IMR-90 (cell line): ENCODE measurements around the gene RBFOX2. TPM values are rescaled to one million over a fixed set of nuclear protein-coding genes. Genes with fewer than 3 reads are reported as not detected.

ENCODE experiments used
- ATAC-seq: fragments of 200-7000 bp; cut with Tn5 transposase; 2 replicates; pipeline ENCODE4 v1.9.1; 2020; ENCODE audit warnings: low read depth, mild to moderate bottlenecking, moderate library complexity
- BruUV-seq: library from RNA; stranded (reverse); fragments of 400-500 nt; replicated peaks from 2 replicates; lab custom pipeline; 2021; lab: Mats Ljungman, UMichigan
- CTCF ChIA-PET: fragments of 300-600 bp; formaldehyde crosslinking; extraction: SDS; loops from one replicate; lab custom pipeline; 2021; ENCODE audit warnings: antibody characterized with exemption; lab: Yijun Ruan, JAX
- POLR2A ChIA-PET: fragments of 300-600 bp; sonication (Branson Sonifier 250); formaldehyde crosslinking; loops from one replicate; lab custom pipeline; 2022; ENCODE audit warnings: antibody characterized with exemption; ENCODE audit not compliant: unreplicated experiment; lab: Charles Lee
- DNase-seq: peaks from one replicate; pipeline ENCODE4 v3.0.0; 2013
- H2AFZ ChIP-seq: replicated peaks from 2 replicates; pipeline ENCODE3; 2013; ENCODE audit warnings: low read length, mild to moderate bottlenecking; ENCODE audit not compliant: poor library complexity
- H2AK5ac ChIP-seq: 2 replicates; pipeline ENCODE4 v1.6.1; 2013; ENCODE audit warnings: low read depth, low read length, inconsistent platforms
- H2AK9ac ChIP-seq: replicated peaks from 2 replicates; pipeline ENCODE3; 2013; ENCODE audit warnings: mild to moderate bottlenecking, low read depth, low read length, moderate library complexity; ENCODE audit not compliant: poor library complexity
- H2BK120ac ChIP-seq: 2 replicates; pipeline ENCODE4 v1.6.1; 2013; ENCODE audit warnings: low read depth, low read length, inconsistent platforms
- H2BK15ac ChIP-seq: 3 replicates; pipeline ENCODE4 v1.6.1; 2013; ENCODE audit warnings: low read depth, low read length, inconsistent platforms
- H2BK20ac ChIP-seq: 2 replicates; pipeline ENCODE4 v1.6.1; 2013; ENCODE audit warnings: low read depth, mild to moderate bottlenecking, inconsistent platforms, low read length, moderate library complexity
- H2BK5ac ChIP-seq: 2 replicates; pipeline ENCODE4 v1.6.1; 2013; ENCODE audit warnings: mild to moderate bottlenecking, low read depth, low read length, inconsistent platforms; ENCODE audit not compliant: poor library complexity, severe bottlenecking
- H3K14ac ChIP-seq: replicated peaks from 2 replicates; pipeline ENCODE4 v1.6.1; 2013; ENCODE audit warnings: low read depth, low read length, inconsistent platforms
- H3K18ac ChIP-seq: 2 replicates; pipeline ENCODE4 v1.6.1; 2013; ENCODE audit warnings: low read depth, low read length, control low read depth
- H3K23ac ChIP-seq: 2 replicates; pipeline ENCODE4 v1.6.1; 2013; ENCODE audit warnings: low read depth, low read length, inconsistent platforms
- H3K27ac ChIP-seq: 2 replicates; pipeline ENCODE4 v1.5.1; 2013; ENCODE audit warnings: mild to moderate bottlenecking, control low read depth, low read length; ENCODE audit not compliant: insufficient read depth
- H3K27me3 ChIP-seq: 2 replicates; pipeline ENCODE4 v1.6.1; 2013; ENCODE audit warnings: low read length; ENCODE audit not compliant: control insufficient read depth, insufficient read depth
- H3K36me3 ChIP-seq: 2 replicates; pipeline ENCODE4 v1.6.1; 2013; ENCODE audit warnings: low read length, mixed read lengths; ENCODE audit not compliant: control insufficient read depth, insufficient read depth
- H3K4ac ChIP-seq: 2 replicates; pipeline ENCODE4 v1.6.1; 2013; ENCODE audit warnings: low read depth, low read length, inconsistent platforms
- H3K4me1 ChIP-seq: 2 replicates; pipeline ENCODE4 v1.6.1; 2013; ENCODE audit warnings: low read length, mixed read lengths; ENCODE audit not compliant: control insufficient read depth, insufficient read depth
- H3K4me2 ChIP-seq: 2 replicates; pipeline ENCODE4 v1.6.1; 2013; ENCODE audit warnings: low read depth, mild to moderate bottlenecking, control low read depth, low read length, moderate library complexity
- H3K4me3 ChIP-seq: 2 replicates; pipeline ENCODE4 v1.5.1; 2013; ENCODE audit warnings: low read depth, mild to moderate bottlenecking, control low read depth, low read length, moderate library complexity; ENCODE audit not compliant: insufficient read depth
- H3K56ac ChIP-seq: 2 replicates; pipeline ENCODE4 v1.6.1; 2013; ENCODE audit warnings: low read length, inconsistent platforms; ENCODE audit not compliant: insufficient read depth; ENCODE audit errors: extremely low read depth
- H3K79me1 ChIP-seq, 2 experiments: 2 replicates each; pipeline ENCODE4 v1.6.1; 2013; ENCODE audit warnings: low read length in 2 of 2, inconsistent platforms in 1 of 2, low read depth in 1 of 2
- H3K9ac ChIP-seq: 2 replicates; pipeline ENCODE4 v1.6.1; 2013; ENCODE audit warnings: low read depth, low read length, control low read depth
- H3K9me1 ChIP-seq: 2 replicates; pipeline ENCODE4 v1.6.1; 2013; ENCODE audit warnings: low read length, inconsistent platforms; ENCODE audit not compliant: insufficient read depth
- H3K9me3 ChIP-seq: 2 replicates; pipeline ENCODE4 v1.6.1; 2013; ENCODE audit warnings: low read length; ENCODE audit not compliant: control insufficient read depth, insufficient read depth
- H4K20me1 ChIP-seq: 2 replicates; pipeline ENCODE4 v1.6.1; 2013; ENCODE audit warnings: low read length, inconsistent platforms; ENCODE audit not compliant: insufficient read depth
- H4K5ac ChIP-seq: 2 replicates; pipeline ENCODE4 v1.6.1; 2013; ENCODE audit warnings: mild to moderate bottlenecking, low read depth, low read length, control low read depth
- H4K8ac ChIP-seq, 2 experiments: 2 replicates each; pipeline ENCODE4 v1.6.1; 2013; ENCODE audit warnings: low read depth in 2 of 2, low read length in 2 of 2, control low read depth in 1 of 2, inconsistent platforms in 1 of 2
- H4K91ac ChIP-seq: 2 replicates; pipeline ENCODE4 v1.6.1; 2013; ENCODE audit warnings: low read depth, low read length, inconsistent platforms; ENCODE audit not compliant: insufficient read depth
- BHLHE40 ChIP-seq: fragments of 150-350 bp; IDR thresholded peaks from 2 replicates; pipeline ENCODE4 v1.6.1; 2016; ENCODE audit warnings: mild to moderate bottlenecking, low read depth, low read length
- CEBPB ChIP-seq: IDR thresholded peaks from 2 replicates; pipeline ENCODE4 v1.6.1; 2012; ENCODE audit warnings: low read depth, low read length, improper control_type of control experiment
- CHD1 ChIP-seq: IDR thresholded peaks from 2 replicates; pipeline ENCODE4 v1.6.1; 2012; ENCODE audit warnings: low read depth, low read length, improper control_type of control experiment
- CTCF ChIP-seq: conservative IDR thresholded peaks from 2 replicates; pipeline ENCODE4 v1.5.1; 2012; ENCODE audit warnings: mild to moderate bottlenecking, low read depth, low read length, improper control_type of control experiment
- ELK1 ChIP-seq: fragments of 150-350 bp; IDR thresholded peaks from 2 replicates; pipeline ENCODE4 v1.6.1; 2016; ENCODE audit warnings: low read depth, mild to moderate bottlenecking, low read length, moderate library complexity, borderline replicate concordance
- FOS ChIP-seq: fragments of 150-350 bp; IDR thresholded peaks from 2 replicates; pipeline ENCODE4 v1.6.1; 2016; ENCODE audit warnings: low read depth, low read length
- MAFK ChIP-seq: IDR thresholded peaks from 2 replicates; pipeline ENCODE4 v1.6.1; 2012; ENCODE audit warnings: low read depth, low read length, improper control_type of control experiment
- MAZ ChIP-seq: IDR thresholded peaks from 2 replicates; pipeline ENCODE4 v1.6.1; 2012; ENCODE audit warnings: low read depth, mild to moderate bottlenecking, low read length, improper control_type of control experiment, moderate library complexity, borderline replicate concordance
- MXI1 ChIP-seq: IDR thresholded peaks from 2 replicates; pipeline ENCODE4 v1.6.1; 2012; ENCODE audit warnings: low read depth, mild to moderate bottlenecking, low read length, moderate library complexity, borderline replicate concordance
- NFE2L2 ChIP-seq: fragments of 150-350 bp; IDR thresholded peaks from 2 replicates; pipeline ENCODE4 v1.6.1; 2016; ENCODE audit warnings: low read depth, mild to moderate bottlenecking, low read length
- POLR2A ChIP-seq: IDR thresholded peaks from 2 replicates; pipeline ENCODE4 v1.6.1; 2012; ENCODE audit warnings: mild to moderate bottlenecking, low read depth, low read length
- RAD21 ChIP-seq: IDR thresholded peaks from 2 replicates; pipeline ENCODE4 v1.6.1; 2012; ENCODE audit warnings: low read length, improper control_type of control experiment
- RCOR1 ChIP-seq: IDR thresholded peaks from 2 replicates; pipeline ENCODE4 v1.6.1; 2012; ENCODE audit warnings: mild to moderate bottlenecking, low read length, improper control_type of control experiment; ENCODE audit not compliant: insufficient replicate concordance
- RFX5 ChIP-seq: IDR thresholded peaks from 2 replicates; pipeline ENCODE4 v1.8.0; 2012; ENCODE audit warnings: low read depth, mild to moderate bottlenecking, low read length, moderate library complexity
- SMC3 ChIP-seq: fragments of 150-350 bp; IDR thresholded peaks from 2 replicates; pipeline ENCODE4 v1.6.1; 2016; ENCODE audit warnings: low read depth, mild to moderate bottlenecking, antibody characterized with exemption, low read length, moderate library complexity
- USF2 ChIP-seq: fragments of 150-350 bp; IDR thresholded peaks from 2 replicates; pipeline ENCODE4 v1.6.1; 2017; ENCODE audit warnings: mild to moderate bottlenecking, antibody characterized with exemption, low read length, low read depth
- WGBS, 2 experiments: methylation state at CpG; one replicate each; pipeline versions ENCODE4 v1.1.5 to v1.1.7; 2013; ENCODE audit warnings: missing lambda C conversion rate in 2 of 2; ENCODE audit not compliant: insufficient read length in 1 of 2; ENCODE audit errors: extremely low coverage in 2 of 2; 5-methylcytosine and 5-hydroxymethylcytosine counted together
- dilution Hi-C: fragments of 300-500 bp; cut with HindIII; formaldehyde crosslinking; loops from one replicate; pipeline ENCODE4 v1.14.3; 2018; ENCODE audit warnings: low sequenced_read_pairs; ENCODE audit not compliant: unreplicated experiment
- in situ Hi-C: fragments of 300-500 bp; cut with MboI; formaldehyde crosslinking; loops from 3 replicates; pipeline ENCODE4 v1.14.3; 2019; ENCODE audit warnings: low sequenced_read_pairs, inconsistent platforms, mixed read lengths
- intact Hi-C: fragments of 100-400 bp; cut with micrococcal nuclease; formaldehyde crosslinking; loops from 2 replicates; pipeline ENCODE4 v1.10.0; 2022
- polyA plus RNA-seq, 3 experiments: library from polyadenylated mRNA; depleted of rRNA; stranded (reverse); fragments of >200 nt; gene quantifications; 2 replicates each; pipeline ENCODE4 v1.2.3, GENCODE V29; 2012; ENCODE audit warnings: low replicate concordance in 1 of 3
- total RNA-seq: library from RNA; depleted of rRNA; stranded (reverse); fragments of >200 nt; gene quantifications from 2 replicates; pipeline ENCODE4 v1.2.3, GENCODE V29; 2012

Gene RBFOX2
- total and polyA plus RNA-seq, 2 of the 4 experiments (the other 2 are of a cell fraction), result 146 to 178 TPM

- Histone ChIP-seq H2AFZ (no peak overlapping the region), H2BK5ac (no peak overlapping the region), H2AK5ac (no peak overlapping the region), H2BK20ac (no peak overlapping the region), H3K36me3 (no peaks in the 10 kb centered on the region), H4K8ac (no peak overlapping the region), H2BK15ac (no peak overlapping the region), H3K27ac (no peak overlapping the region), H3K9me3 (peaks cover 3% of the 10 kb centered on the region; the same call in 1 of the 2 replicates), H4K20me1 (no peaks in the 10 kb centered on the region), H4K5ac (no peak overlapping the region), H3K23ac (no peak overlapping the region), H2BK120ac (no peak overlapping the region), H3K79me1 (no peaks in the 10 kb centered on the region), H2AK9ac (no peak overlapping the region), H3K9ac (no peak overlapping the region), H3K27me3 (peaks cover 10% of the 10 kb centered on the region), H3K4me3 (no peak overlapping the region), H3K9me1 (no peaks in the 10 kb centered on the region), H3K14ac (no peak overlapping the region), H3K18ac (no peak overlapping the region), H3K4ac (no peak overlapping the region), H3K4me1 (no peaks in the 10 kb centered on the region), H3K4me2 (no peak overlapping the region), H4K91ac (no peak overlapping the region), H3K56ac (no peak overlapping the region)
- ChIA-PET CTCF (no interaction called here), POLR2A (no interaction called here)
- no TSS peak for BruUV-seq
- no peak for TF ChIP-seq MXI1
- TF ChIP-seq MAFK, result no peak
- no peak for TF ChIP-seq FOS
- no peak for TF ChIP-seq USF2
- TF ChIP-seq RAD21, result no peak
- TF ChIP-seq CHD1, result no peak
- no peak for TF ChIP-seq NFE2L2
- TF ChIP-seq CEBPB, result no peak
- TF ChIP-seq MAZ, result no peak
- TF ChIP-seq POLR2A, result no peak
- no peak for TF ChIP-seq CTCF
- no peak for TF ChIP-seq SMC3
- no peak for TF ChIP-seq RCOR1
- no peak for TF ChIP-seq RFX5
- no peak for TF ChIP-seq BHLHE40
- no peak for TF ChIP-seq ELK1
- in situ Hi-C loops, result no loop called here
- ATAC-seq (no peak), DNase-seq (no peak)
- WGBS, 2 experiments, result no CpG with 5 or more reads among the region's 5 CpGs
- intact Hi-C loops, result no loop called here
- dilution Hi-C loops, result no loop called here
Measured at GRCh38 chr22:36042240-36042639, 13.6 kb upstream of the RBFOX2 start.
